Measurements from ENCODE around the gene XRCC4. TPM values are rescaled to one million over a fixed set of nuclear protein-coding genes. Genes with fewer than 3 reads are reported as not detected.

XRCC4 gene
- total RNA-seq, 1 donor from 2014 or later = 10.7 TPM

DNA sequence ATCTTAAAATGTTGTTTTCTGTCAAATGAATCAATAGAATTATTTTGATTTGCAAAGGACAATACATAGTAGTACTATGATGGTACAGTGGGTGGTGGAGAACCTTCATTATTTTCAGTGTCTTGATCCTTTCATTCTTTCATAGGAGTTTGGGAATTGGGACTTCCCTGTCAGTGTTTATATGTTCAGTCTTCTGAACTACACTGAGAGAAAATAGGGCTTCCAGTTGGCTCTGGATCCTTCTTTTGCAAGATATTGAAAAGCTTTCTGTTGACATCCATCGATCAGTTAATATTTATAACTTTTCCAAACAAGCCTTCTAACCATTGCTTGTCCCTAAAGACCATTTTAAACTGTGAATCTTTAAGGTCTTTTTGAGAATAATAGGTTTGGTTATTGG is 94.7 kb downstream of the XRCC4 start:
- intact Hi-C loops (cut with micrococcal nuclease) = no loop called here

DNA sequence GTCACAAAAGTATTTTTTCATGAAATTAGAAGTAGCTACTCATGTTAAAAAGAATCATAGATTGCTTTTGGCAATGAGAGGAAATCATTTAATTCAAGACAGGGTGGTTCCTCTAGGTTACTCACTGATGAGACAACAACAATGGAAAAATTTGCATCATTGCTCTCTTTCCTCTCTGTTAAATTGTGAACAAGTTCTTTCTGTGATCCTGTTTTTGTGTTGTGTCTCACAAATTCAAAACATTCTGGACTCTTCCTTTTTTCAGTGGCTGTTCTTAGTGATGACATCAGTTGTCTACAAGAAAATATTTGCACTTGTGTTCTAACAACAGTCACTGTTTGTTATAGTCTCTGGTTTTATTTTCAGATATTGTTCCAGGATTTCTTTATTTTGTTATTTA is 95.3 kb downstream of the XRCC4 start:
- intact Hi-C loops (cut with micrococcal nuclease) = no loop called here

DNA sequence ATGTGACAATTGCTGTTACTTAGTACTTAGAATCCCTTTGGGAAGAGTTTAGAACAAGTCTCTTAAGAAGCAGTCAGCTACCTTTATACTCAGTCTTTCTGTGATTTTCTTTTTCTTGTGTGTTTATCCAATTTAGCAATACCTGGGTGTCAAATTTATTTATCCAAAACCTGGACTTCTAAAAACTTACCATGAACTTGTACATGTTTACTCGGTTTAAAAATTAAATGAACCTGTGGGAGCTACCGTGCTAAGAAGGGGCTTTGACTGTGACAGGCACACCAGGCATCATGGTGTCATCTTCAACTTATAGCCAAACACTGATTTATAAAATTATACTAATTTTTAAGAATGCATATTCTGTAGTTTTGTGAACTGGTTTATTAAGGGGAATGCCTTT is 96.5 kb downstream of the XRCC4 start:
- intact Hi-C loops (cut with micrococcal nuclease) = no loop called here

DNA sequence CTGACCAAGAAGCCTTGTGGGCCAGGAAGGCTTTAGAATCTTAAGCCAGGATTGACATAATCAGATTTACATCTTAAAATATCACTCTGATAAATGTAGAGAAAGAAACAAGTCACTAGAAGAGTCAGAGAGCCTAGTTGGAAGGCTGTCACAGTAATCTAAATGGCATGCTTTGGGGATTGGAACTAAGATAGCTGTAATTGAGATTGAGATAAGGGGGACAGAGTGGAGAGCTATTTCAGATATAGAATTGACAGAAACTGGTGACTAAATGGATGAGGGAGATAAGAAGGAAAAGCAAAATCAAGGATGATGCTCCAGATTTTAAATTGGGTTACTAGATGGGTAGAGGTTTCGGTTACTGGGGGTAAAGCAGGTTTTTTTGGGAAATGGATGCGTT is 100.5 kb downstream of the XRCC4 start:
- intact Hi-C loops (cut with micrococcal nuclease) = no loop called here

DNA sequence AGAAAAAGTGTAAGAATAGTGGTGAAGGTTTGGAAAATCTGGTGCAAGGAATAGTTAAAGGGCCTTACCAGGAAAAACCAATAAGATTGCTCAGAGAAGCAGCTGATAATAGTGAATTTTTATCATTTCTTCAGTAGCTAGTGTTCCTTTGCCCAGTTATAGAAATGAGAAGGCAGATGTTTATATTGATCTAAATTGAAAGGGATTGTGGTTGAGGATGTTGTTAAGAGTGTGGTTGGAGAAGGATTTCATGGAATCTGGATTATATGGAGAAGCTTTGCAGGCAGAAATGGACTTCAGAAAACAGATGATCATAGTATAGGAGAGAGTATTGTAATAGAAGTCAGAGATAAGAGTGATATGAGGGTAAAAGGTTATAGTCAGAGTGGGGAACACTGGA is 102.6 kb downstream of the XRCC4 start:
- intact Hi-C loops (cut with micrococcal nuclease) = no loop called here

DNA sequence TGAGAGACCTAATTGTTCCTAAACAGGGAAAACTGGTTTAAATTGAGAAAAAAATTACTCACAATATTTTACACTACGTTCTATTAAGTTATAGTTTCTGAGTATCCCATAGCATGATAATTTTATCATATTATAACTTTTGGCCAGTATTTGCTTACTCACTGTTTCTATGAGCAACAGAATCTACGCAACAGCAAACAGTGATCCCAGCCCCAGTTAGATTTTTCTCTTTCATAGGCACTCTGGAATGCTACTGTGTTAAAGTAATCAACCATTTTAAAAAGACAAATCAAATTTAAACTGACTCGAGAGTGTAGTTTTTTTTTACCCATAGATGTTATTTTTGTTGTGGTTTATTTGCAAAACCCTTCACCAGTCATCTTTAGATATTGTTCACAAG is 107.2 kb downstream of the XRCC4 start:
- intact Hi-C loops (cut with micrococcal nuclease) = no loop called here

DNA sequence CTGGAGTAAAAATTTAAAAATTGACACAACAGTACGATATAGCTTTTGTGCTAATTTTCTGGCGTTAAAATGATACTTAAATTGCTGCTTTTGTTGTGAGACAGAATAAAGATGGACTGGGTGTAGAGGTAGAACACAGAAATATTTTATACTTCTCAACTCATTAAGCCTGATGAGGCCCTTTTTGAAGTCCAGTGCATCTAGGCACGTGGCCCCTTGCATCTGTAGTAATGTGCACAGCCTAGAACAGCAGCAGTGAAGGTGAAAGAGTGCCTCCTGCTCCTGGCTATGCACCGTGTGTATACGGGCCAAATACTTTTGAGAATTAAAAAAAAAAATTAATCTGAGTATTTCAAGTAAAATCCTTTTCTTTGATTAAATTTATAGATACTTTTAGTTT is 115.6 kb downstream of the XRCC4 start:
- intact Hi-C loops (cut with micrococcal nuclease) = no loop called here

DNA sequence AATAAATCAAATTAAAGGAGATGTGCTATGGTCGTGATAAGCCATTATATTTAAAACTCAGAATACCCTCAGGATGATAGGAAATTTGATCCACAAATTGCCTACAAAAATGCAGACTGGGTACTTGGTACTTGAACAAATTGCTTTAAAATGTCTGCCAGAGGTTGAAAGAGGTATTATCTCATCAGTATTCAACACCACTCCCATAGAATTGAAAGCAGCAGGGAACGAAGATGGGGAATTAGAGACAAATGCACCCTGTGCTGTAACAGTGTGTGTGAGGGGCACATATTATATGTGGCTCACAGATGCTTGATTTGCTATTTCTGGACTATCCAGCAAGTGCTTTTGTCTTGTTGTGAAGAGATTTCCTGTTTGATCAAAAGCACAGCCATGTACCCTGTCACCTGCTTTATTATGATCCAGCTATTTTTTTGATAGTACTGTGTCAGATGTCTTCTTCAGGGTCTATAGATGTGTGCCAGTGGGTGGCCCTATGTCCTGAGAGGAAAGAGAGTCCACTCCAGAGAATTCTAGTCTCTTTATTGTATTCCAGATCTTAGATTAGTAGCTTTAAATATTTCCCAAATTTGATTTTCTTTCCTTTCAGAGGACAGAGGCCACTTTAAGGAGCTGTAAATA is 120.1 kb downstream of the XRCC4 start:
- intact Hi-C loops (cut with micrococcal nuclease) = no loop called here

DNA sequence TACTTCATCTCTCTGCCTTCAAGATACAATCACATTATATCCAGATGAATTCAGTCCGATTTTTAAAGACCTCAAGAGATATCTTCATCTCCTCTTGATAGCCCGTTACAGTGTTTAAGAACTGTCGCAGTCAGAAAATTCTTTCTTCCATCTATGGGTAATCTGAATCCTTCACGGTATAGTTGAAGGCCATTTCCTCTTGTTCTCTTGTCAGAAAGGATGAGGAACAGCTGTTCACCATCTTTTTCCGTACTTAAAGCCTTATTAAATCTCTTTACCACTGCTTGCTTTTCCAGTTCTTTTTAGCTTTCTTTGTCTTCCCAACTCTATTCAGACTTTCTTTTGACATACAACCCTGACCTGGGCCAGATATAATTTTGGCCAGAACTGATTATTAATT is 121.8 kb downstream of the XRCC4 start:
- intact Hi-C loops (cut with micrococcal nuclease) = no loop called here

DNA sequence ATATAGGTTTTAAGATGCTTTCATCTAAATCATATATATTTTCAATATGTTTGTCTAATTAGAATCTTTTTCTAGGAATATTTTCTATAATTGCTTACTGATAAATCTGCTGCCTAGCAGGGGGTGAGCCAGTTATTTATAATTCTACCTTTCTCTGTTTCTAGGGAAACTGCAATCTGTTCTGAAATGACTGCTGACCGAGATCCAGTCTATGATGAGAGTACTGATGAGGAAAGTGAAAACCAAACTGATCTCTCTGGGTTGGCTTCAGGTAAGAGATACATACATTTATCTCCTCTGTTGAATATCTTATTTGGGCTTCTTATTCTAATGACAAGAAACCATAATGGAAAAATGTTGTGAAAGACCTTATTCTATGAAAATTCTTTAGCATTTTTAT is 127.3 kb downstream of the XRCC4 start:
- intact Hi-C loops (cut with micrococcal nuclease) = no loop called here

DNA sequence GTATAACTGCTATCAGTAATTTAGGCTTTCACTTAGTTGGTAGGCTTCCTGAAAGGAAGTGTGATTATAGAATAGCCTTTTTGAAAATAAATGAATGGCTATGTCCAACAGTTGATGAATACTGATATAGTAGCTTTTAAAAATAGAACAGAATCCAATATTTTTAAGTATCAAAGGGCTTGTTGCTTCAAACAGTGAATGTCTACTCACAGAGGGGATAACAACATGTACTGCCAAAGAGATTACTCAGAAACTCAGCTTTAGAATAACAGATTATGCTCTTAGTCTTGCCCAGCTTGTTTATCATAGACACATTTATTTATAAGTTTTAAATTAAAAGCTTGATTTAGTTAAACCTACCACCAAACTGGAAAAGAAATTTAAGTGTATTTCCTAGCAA is 132.6 kb downstream of the XRCC4 start:
- intact Hi-C loops (cut with micrococcal nuclease) = no loop called here

DNA sequence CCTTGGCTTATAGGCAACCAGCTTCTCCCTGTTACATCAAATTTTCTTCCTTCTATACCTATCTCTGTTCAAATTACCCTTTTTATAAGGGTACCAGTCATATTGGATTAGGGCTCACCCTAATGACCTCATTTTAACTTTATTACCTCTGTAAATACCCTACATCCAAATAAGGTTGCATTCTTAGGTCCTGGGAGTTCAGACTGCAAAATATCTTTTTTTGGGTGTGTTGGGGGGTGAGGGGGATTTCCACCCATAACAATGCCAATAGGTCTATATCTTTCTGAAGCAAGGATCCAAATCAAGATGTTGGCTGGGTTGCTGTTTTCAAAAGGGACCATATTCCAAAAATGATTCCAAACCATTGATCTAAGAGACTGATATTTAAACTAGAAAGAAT is 141.7 kb downstream of the XRCC4 start:
- intact Hi-C loops (cut with micrococcal nuclease) = no loop called here

DNA sequence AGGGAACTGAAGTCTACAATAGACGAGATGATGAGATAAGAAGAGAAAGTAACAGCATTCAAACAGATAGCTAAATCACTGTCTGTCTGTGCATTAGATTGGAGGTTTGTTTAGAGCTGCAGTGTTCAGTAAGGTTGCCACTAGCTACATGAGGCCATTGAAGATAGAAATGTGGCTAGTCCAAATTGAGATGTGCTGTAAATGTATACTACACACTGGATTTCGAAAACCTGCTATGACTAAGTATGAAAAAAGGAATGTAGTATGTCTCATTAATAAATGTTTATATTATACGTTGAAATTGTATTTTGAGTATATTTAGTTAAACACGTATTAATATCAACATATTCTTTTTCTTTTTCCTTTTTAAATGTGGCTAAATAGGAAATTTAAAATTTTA is 142.1 kb downstream of the XRCC4 start:
- intact Hi-C loops (cut with micrococcal nuclease) = no loop called here

DNA sequence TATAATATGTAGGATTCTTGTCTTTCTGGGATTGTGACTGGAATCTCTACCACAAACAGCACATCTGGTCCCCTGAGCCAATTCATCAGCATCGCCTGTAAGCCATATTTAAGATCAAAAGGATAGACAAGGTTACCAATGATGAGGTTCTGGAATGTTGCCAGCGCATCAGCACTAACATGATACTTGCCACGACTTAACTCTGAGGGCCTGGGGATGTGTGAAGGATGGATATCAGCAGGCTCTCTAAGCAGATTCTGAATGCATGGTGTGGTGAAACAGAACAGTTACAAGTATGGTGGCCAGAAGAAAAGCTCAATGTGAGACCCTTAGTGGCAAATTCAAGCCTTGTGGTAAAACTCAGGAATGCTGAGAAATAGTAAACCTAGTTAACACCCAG is 143.0 kb downstream of the XRCC4 start:
- intact Hi-C loops (cut with micrococcal nuclease) = no loop called here

DNA sequence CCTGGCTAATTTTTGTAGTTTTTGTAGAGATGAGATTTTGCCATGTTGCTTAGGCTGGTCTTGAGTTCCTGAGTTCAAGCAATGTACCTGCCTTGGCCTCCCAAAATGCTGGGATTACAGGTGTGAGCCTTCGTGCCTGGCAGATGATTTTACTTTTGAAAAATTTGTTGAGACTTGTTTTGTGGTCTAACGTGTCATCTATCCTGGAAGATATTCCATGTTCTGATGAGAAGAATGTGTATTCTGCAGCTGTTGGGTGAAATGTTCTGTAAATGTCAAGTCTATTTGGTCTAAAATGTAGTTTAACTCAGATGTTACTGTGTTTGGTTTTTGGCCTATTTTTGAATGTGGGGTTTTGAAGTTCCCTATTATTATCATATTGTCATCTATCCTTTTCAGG is 145.6 kb downstream of the XRCC4 start:
- intact Hi-C loops (cut with micrococcal nuclease) = no loop called here

DNA sequence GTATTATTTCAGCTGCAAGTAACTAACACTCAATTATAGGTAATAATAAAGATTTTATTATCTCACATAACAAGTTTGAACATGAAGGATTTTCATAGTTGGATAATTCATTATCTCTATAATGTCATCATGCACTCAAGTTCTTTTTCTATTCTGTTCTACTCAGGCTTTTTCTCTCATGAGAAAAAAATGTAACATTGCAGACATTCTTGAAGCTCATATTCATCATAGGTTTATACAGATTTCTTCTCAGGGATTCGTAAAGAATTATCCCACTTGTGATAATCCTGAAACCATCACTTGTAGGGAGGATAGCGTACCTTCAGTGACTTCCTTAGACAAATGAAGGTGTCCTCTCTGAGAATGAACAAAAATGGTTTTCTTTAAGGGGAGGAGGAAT is 150.3 kb downstream of the XRCC4 start:
- intact Hi-C loops (cut with micrococcal nuclease) = no loop called here

DNA sequence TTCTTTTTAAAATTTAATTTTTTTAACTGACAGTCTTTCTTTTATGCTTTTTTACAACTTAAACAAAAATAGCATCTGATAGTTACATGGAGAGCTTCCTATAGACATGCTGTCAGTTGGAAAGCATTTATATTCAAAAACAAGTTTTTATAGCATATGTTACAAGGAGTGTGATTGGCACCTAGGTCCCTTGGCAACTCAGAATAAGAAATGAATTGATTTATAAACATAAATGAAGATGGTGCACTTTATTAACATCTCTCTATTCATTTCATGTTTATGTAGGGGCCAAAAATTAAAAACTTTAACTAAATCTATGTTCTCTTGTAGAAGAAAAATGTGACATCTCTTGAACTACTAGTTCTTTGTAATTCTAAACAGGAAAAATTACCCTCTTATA is 153.2 kb downstream of the XRCC4 start:
- intact Hi-C loops (cut with micrococcal nuclease) = no loop called here

DNA sequence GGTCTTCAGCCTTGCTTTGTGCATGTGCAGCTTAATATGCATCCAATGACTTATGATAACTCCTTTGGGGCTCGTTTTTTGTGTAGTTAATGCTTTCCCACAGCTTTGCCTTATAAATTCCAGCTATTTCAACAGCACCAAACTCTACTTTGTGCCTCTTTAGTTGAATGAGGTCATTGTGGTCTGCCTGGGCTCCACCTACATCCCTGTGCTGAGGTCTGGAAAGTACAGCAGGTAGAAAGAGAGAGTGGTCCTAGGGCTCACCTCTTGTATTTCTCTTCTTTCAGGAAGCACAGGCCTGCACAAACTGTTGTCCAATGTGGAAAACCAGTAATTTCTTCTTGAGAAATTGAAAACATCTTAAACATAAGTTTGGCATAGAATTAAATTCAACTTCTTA is 167.2 kb downstream of the XRCC4 start:
- intact Hi-C loops (cut with micrococcal nuclease) = no loop called here

DNA sequence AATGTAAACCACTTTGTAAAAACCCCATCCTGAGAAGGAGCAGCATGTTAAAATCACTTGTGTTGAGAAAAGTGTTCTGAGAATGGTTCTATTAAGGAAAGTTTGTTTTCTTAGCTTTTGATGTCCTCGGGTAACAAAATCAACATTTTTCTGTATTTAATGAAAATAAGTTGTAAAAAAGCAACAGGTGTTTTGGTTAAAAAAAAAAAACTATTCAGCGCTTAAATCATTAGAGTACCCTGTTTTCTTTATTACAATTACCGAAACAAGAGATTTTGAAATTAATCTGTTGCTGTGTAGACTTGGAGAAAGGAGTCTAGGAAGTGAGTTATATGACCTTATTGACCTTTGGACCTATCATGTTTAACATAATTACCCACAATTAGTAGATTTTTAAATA is 167.7 kb downstream of the XRCC4 start:
- intact Hi-C loops (cut with micrococcal nuclease) = no loop called here

DNA sequence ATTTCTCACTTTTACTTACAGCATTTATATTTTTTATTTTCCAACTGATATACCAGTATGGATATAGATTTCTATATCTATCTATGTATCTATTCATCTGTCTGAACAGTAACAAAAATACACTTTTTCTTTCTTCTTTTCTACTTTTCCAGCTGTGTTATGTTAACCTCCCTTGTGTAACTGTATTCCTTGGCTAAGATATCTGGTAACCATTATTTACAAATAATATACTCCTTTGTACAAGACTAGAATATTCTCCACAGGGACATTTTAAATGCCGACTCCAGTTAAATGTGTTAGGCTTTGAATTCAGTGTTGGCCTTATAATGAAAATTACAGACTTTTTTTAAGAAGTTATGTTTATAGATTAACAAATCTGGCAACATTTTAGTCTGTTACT is 168.7 kb downstream of the XRCC4 start:
- intact Hi-C loops (cut with micrococcal nuclease) = no loop called here

DNA sequence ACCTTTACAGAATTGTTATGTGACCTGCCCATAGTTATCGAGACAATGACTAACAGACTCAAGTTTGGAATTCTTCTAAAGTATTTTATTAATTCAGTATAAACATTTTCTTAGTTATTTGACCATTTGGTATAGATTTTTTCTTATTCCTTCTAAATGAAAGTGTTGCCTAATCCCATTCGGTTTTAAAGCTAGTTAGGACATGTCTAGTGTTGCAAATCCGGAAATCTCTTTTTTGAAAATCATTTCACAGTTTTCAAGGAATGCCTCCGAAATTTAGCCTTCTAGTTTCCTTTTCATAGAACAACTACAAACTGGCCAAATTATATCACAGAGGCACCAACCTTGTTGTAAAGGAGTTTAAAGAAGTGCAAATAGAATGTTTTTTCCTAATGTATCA is 171.8 kb downstream of the XRCC4 start:
- intact Hi-C loops (cut with micrococcal nuclease) = no loop called here

DNA sequence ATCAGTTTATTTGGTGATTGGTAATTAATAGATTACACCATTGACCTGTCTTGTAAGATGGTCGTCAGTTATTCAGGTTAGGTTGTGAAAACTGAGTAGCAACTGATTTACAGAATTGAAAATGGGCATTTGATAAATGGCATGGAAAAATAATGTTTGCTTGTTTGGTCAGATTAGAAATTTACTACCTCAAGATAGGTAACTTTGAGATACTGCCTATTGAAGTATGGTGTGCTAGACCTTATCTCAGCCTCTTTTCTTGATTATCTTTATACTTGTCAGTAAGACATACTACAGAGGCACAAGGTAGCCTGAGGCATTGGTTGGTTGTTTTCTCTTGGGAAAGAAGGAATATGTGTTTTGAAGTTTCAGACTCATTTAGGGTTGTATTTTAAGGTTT is 174.5 kb downstream of the XRCC4 start:
- intact Hi-C loops (cut with micrococcal nuclease) = no loop called here

DNA sequence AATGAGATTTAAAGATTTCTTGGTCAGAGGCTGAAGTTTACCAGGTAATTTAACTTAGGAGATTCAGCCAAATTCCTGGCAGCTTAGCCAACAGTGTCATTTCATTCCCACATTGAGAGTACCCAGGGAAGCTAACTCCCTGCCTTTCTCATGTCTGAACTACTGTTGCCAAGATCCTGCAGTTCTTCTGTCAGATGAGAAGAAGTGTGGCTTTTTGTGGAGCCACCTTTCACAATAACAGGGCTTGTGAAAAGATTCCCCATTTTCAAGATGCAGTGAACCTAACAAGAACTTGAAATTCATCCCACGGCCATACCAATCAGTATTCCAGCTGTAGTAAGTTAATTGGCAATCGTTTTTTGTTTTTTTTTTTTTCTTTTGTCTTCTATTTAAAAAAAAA is 176.4 kb downstream of the XRCC4 start:
- intact Hi-C loops (cut with micrococcal nuclease) = no loop called here

DNA sequence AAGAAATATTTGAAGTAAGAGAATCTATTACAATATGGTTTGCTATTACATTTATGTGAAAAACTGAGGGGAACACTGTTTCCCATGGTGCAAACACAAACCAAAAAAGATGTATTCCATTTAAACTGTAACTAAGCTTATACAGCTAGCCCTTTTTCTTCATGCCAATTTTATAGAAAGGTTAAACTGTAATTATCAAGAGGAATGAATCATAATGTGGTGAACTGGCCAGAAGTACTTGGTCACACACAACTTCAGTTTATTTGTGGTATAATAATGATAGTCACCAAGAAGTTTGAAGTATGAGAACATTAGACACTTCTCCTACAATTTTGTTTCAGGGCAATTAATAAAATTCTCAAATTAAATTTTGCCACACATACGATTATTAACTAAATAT is 177.9 kb downstream of the XRCC4 start:
- intact Hi-C loops (cut with micrococcal nuclease) = no loop called here

All from T-helper 1 cell treated with Interleukin-12 subunit alpha and Interleukin-12 subunit beta and Interleukin-4 antibody, amounts not matched to agents 30 ng/mL and 1 ng/mL, for 36 hours (primary cell).